Measurements from ENCODE around the gene C16orf74. TPM values are rescaled to one million over a fixed set of nuclear protein-coding genes. Genes with fewer than 3 reads are reported as not detected.

Gene C16orf74
- total RNA-seq, 1 donor from 2014 or later, result 2.1 TPM

- no peaks in the 10 kb centered on the region for H3K36me3 Mint-ChIP-seq (ENCODE audit: unreplicated experiment)
- H3K4me1 Mint-ChIP-seq (ENCODE audit: unreplicated experiment), result peaks cover 17% of the 10 kb centered on the region
- no peak overlapping the region for H3K27ac Mint-ChIP-seq (ENCODE audit: unreplicated experiment)
- H3K27me3 Mint-ChIP-seq (ENCODE audit: unreplicated experiment), result peaks cover 7% of the 10 kb centered on the region
- no peaks in the 10 kb centered on the region for H3K9me3 Mint-ChIP-seq (ENCODE audit: unreplicated experiment)
- no peak for DNase-seq (ENCODE audit: extremely low spot score, unreplicated experiment)
- TF ChIP-seq CTCF (IDR thresholded peaks at IDR 0.05), result peak; percentile 82
- H3K4me3 Mint-ChIP-seq (ENCODE audit: unreplicated experiment), result no peak overlapping the region
These were observed 33.3 kb downstream of the C16orf74 start for GRCh38 chr16:85717393-85718152.

- Mint-ChIP-seq H3K4me3 (ENCODE audit: unreplicated experiment) (no peak overlapping the region), H3K36me3 (ENCODE audit: unreplicated experiment) (peaks cover 2% of the 10 kb centered on the region), H3K4me1 (ENCODE audit: unreplicated experiment) (peaks cover 17% of the 10 kb centered on the region), H3K9me3 (ENCODE audit: unreplicated experiment) (peaks cover 4% of the 10 kb centered on the region), H3K27ac (ENCODE audit: unreplicated experiment) (no peak overlapping the region), H3K27me3 (ENCODE audit: unreplicated experiment) (peaks cover 7% of the 10 kb centered on the region)
- no peak for DNase-seq (ENCODE audit: extremely low spot score, unreplicated experiment)
- TF ChIP-seq CTCF (IDR thresholded peaks at IDR 0.05), result no peak
These were observed 34.2 kb downstream of the C16orf74 start for GRCh38 chr16:85716680-85717038.

- peaks cover 4% of the 10 kb centered on the region for H3K9me3 Mint-ChIP-seq (ENCODE audit: unreplicated experiment)
- no peak overlapping the region for H3K27ac Mint-ChIP-seq (ENCODE audit: unreplicated experiment)
- peaks cover 15% of the 10 kb centered on the region for H3K4me1 Mint-ChIP-seq (ENCODE audit: unreplicated experiment)
- peaks cover 7% of the 10 kb centered on the region for H3K27me3 Mint-ChIP-seq (ENCODE audit: unreplicated experiment)
- no peak for DNase-seq (ENCODE audit: extremely low spot score, unreplicated experiment)
- no peak for TF ChIP-seq CTCF (IDR thresholded peaks at IDR 0.05)
- no peak overlapping the region for H3K4me3 Mint-ChIP-seq (ENCODE audit: unreplicated experiment)
- H3K36me3 Mint-ChIP-seq (ENCODE audit: unreplicated experiment), result peaks cover 2% of the 10 kb centered on the region
These were observed 34.7 kb downstream of the C16orf74 start for GRCh38 chr16:85716022-85716679.

- DNase-seq (ENCODE audit: extremely low spot score, unreplicated experiment), result no peak
- Mint-ChIP-seq H3K4me3 (ENCODE audit: unreplicated experiment) (no peak overlapping the region), H3K27ac (ENCODE audit: unreplicated experiment) (no peak overlapping the region), H3K27me3 (ENCODE audit: unreplicated experiment) (peaks cover 7% of the 10 kb centered on the region), H3K36me3 (ENCODE audit: unreplicated experiment) (peaks cover 2% of the 10 kb centered on the region), H3K9me3 (ENCODE audit: unreplicated experiment) (peaks cover 4% of the 10 kb centered on the region), H3K4me1 (ENCODE audit: unreplicated experiment) (peaks cover 13% of the 10 kb centered on the region)
- no peak for TF ChIP-seq CTCF (IDR thresholded peaks at IDR 0.05)
These were observed 35.5 kb downstream of the C16orf74 start for GRCh38 chr16:85715169-85716021.

Data from osteocyte (in vitro differentiated cells).